Thoracic aorta (tissue), 2 donors: Measurements from ENCODE around the gene TJAP1. TPM values are rescaled to one million over a fixed set of nuclear protein-coding genes. Genes with fewer than 3 reads are reported as not detected.

ENCODE experiments used
- ATAC-seq: fragments of 150-250 bp; one replicate; pipeline ENCODE4 v1.8.0; 2017; ENCODE audit warnings: low read depth; ENCODE audit not compliant: insufficient number of reproducible peaks, low FRiP score
- DNase-seq: peaks from one replicate; pipeline ENCODE4 v3.0.0-alpha.2; 2020; ENCODE audit warnings: low spot score
- H3K27ac ChIP-seq, 2 donors: fragments of 200-600 bp; sonication (generic); 1 replicate in 1 of 2; 2 replicates in 1 of 2; pipeline ENCODE4 v1.5.1; 2016; ENCODE audit warnings: mild to moderate bottlenecking in 2 of 2, moderate library complexity in 2 of 2
- H3K27me3 ChIP-seq: fragments of 200-600 bp; sonication (generic); replicated peaks from 2 replicates; pipeline ENCODE4 v1.6.0; 2016; ENCODE audit warnings: mild to moderate bottlenecking; ENCODE audit not compliant: insufficient read depth
- H3K36me3 ChIP-seq: fragments of 200-600 bp; sonication (generic); one replicate; pipeline ENCODE4 v1.5.1; 2016
- H3K4me1 ChIP-seq, 2 donors: fragments of 200-600 bp; sonication (generic); 1 replicate in 1 of 2; 2 replicates in 1 of 2; pipeline versions ENCODE4 v1.5.1 to v1.6.0; 2016; ENCODE audit warnings: low read depth in 2 of 2, mild to moderate bottlenecking in 1 of 2; ENCODE audit not compliant: control insufficient read depth in 1 of 2
- H3K4me3 ChIP-seq: fragments of 200-600 bp; sonication (generic); 2 replicates; pipeline ENCODE4 v1.5.1; 2016; ENCODE audit warnings: mild to moderate bottlenecking
- H3K9me3 ChIP-seq: fragments of 200-600 bp; sonication (generic); 2 replicates; pipeline ENCODE4 v1.5.1; 2016
- CTCF ChIP-seq: fragments of 200-600 bp; sonication (generic); IDR thresholded peaks from one replicate; pipeline ENCODE4 v1.5.1; 2019; ENCODE audit warnings: antibody characterized with exemption
- total RNA-seq, 2 donors: library from RNA; depleted of rRNA; stranded (reverse); fragments of >200 nt; gene quantifications; one replicate each; pipeline versions ENCODE4 v1.1.0 to v1.2.3, GENCODE V29; 2016

Gene TJAP1
- total RNA-seq, 2 donors from 2014 or later: 19.5 to 21.0 TPM

- no peak for TF ChIP-seq CTCF
- Histone ChIP-seq H3K27ac (no peak overlapping the region), H3K9me3 (no peaks in the 10 kb centered on the region), H3K36me3 (no peaks in the 10 kb centered on the region), H3K4me3 (no peak overlapping the region), H3K27me3 (no peaks in the 10 kb centered on the region), H3K4me1 (no peaks in the 10 kb centered on the region)
- ATAC-seq (no peak), DNase-seq (no peak)
These were observed 7.4 kb upstream of the TJAP1 start for GRCh38 chr6:43469947-43470346.

GRCh38 chr6:43471399-43471798, 6.0 kb upstream of the TJAP1 start:
- no peak for DNase-seq
- no peak for ATAC-seq
- no peaks in the 10 kb centered on the region for H3K36me3 ChIP-seq
- no peak overlapping the region for H3K4me3 ChIP-seq
- no peak overlapping the region for H3K27ac ChIP-seq
- H3K4me1 ChIP-seq: no peaks in the 10 kb centered on the region
- H3K9me3 ChIP-seq: no peaks in the 10 kb centered on the region
- TF ChIP-seq CTCF: no peak
- H3K27me3 ChIP-seq: no peaks in the 10 kb centered on the region

GRCh38 chr6:43472515-43472914, 4.9 kb upstream of the TJAP1 start:
- Histone ChIP-seq H3K9me3 (no peaks in the 10 kb centered on the region), H3K36me3 (no peaks in the 10 kb centered on the region), H3K4me3 (no peak overlapping the region), H3K27me3 (no peaks in the 10 kb centered on the region), H3K27ac (no peak overlapping the region), H3K4me1 (no peaks in the 10 kb centered on the region)
- no peak for TF ChIP-seq CTCF
- ATAC-seq (no peak), DNase-seq (no peak)

- Histone ChIP-seq H3K4me1 (peaks cover 6 to 22% of the 10 kb centered on the region in 2 donors), H3K4me3 (no peak overlapping the region), H3K36me3 (no peaks in the 10 kb centered on the region), H3K9me3 (no peaks in the 10 kb centered on the region), H3K27ac (no peak overlapping the region), H3K27me3 (no peaks in the 10 kb centered on the region)
- DNase-seq (no peak), ATAC-seq (no peak)
- TF ChIP-seq CTCF: no peak
These were observed 1.9 kb upstream of the TJAP1 start for GRCh38 chr6:43475516-43475915.

- no peak for DNase-seq
These were observed 624 bp upstream of the TJAP1 start for GRCh38 chr6:43476746-43477145.

More at GRCh38 chr6:43476746-43477145, 624 bp upstream of the TJAP1 start:
- Histone ChIP-seq H3K4me3 (peak overlapping the region; percentile 87), H3K9me3 (no peaks in the 10 kb centered on the region), H3K27ac (no peak overlapping the region), H3K36me3 (no peaks in the 10 kb centered on the region), H3K27me3 (no peaks in the 10 kb centered on the region), H3K4me1 (peaks cover 6 to 22% of the 10 kb centered on the region in 2 donors)
- no peak for TF ChIP-seq CTCF
- ATAC-seq: no peak
